ENCODE data around the gene SLC25A27. TPM values are rescaled to one million over a fixed set of nuclear protein-coding genes. Genes with fewer than 3 reads are reported as not detected.

SLC25A27 gene, protein sequence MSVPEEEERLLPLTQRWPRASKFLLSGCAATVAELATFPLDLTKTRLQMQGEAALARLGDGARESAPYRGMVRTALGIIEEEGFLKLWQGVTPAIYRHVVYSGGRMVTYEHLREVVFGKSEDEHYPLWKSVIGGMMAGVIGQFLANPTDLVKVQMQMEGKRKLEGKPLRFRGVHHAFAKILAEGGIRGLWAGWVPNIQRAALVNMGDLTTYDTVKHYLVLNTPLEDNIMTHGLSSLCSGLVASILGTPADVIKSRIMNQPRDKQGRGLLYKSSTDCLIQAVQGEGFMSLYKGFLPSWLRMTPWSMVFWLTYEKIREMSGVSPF
- total RNA-seq: 5.9 and 6.6 TPM in 2 replicates

GRCh38 chr6:46652603-46653438, at the start of gene SLC25A27, which contains the start of gene CYP39A1:
Gene SLC25A27 (plus strand): TSS chr6:46652975. CDS start chr6:46653193, 218 bp downstream.
Gene CYP39A1 (minus strand): TSS chr6:46652818. CDS start chr6:46652582, 236 bp downstream.

DNA sequence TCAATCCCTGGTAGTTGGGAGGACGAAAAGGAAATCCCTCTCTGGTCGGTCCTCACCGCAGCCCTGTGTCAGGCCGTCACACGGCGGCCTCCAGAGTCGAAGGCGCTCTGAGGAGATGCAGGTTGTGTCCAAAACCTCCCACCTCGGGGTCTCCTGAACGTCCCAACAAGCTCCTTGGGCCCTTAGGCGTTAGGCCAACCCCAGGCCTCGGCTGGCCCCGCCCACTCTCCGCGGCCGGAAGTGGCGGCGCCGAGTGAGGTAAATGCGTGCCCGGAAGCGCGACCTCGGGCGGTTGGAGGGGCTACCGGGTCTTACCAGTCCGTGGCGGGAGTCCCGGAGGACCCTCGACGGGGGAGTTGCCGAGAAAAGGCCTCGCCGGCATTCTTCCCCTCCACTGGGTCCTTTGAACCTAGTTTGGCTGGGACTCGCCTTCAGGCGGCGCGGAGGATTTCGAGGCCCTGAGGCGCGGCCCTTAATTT, 34.9 kb downstream of the SLC25A27 start, which contains the start of gene TDRD6:
Gene TDRD6, plus strand, starts transcription at position 267 of the 479 bp plus-strand sequence. CDS start 244 bp downstream, outside the sequence.

Other genes starting within 250 kb of the SLC25A27 start
- 0.78 and 7.0 TPM in 2 replicates for gene RCAN2, start 161.5 kb upstream of the SLC25A27 start, total RNA-seq
- 0.37 and 0.39 TPM in 2 replicates for gene CYP39A1, start 157 bp upstream of the SLC25A27 start, total RNA-seq
- gene TDRD6, start 34.9 kb downstream of the SLC25A27 start, total RNA-seq: under 0.01 and 0.20 TPM in 2 replicates
- not detected in 2 replicates for gene PLA2G7, start 82.4 kb downstream of the SLC25A27 start, total RNA-seq
- gene ANKRD66, start 94.0 kb downstream of the SLC25A27 start, total RNA-seq: not detected in 2 replicates
- gene MEP1A, start 140.4 kb downstream of the SLC25A27 start, total RNA-seq: not detected in 2 replicates

All from subcutaneous preadipocyte (primary cell).